AML-193 (cell line): ENCODE measurements around the gene SYNPR.

Experiments used
- DNase-seq, 2 experiments: peaks; one replicate each; lab custom pipeline; 2025; lab: John Stamatoyannopoulos, UW

Gene SYNPR

GRCh38 chr3:63555767-63556166 lies 277.7 kb downstream of the SYNPR start:
- DNase-seq: no peak

DNA sequence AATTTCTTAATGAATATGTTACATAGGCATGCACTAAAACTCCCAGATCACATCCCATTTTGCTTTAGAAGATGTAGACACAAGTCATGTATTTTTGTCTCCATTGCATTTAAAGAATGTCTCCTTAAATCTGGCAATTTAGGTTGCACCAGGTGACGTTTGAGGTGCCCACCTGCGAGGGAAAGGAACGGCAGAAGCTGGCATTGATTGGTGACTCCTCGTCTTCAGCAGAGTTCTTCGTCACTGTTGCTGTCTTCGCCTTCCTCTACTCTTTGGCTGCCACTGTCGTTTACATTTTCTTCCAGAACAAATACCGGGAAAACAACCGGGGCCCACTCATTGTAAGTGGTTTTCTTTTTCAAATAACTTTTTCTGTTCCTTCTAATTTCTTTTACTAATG lies 278.3 kb downstream of the SYNPR start:
- no peak for DNase-seq

- DNase-seq: no peak
Observed at GRCh38 chr3:63557912-63558311, 279.8 kb downstream of the SYNPR start.

DNA sequence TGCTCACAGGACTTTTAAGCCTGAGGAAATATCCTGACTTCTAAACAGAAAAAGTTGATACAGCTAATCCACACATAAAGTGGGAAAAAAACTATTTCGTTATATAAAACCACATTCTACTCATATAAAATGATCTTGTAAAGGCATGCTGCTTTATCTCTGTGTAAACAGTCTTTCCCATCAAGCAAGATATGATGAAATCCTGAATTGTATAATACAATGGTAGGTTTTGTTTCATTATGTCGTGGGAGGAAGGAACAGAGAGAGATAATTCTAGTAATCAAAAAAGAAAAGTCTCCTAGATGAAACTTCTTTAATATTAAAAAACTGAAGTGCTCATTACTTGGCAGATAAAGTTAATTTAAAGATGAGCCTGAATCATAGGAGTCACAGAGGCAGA lies 281.8 kb downstream of the SYNPR start:
- no peak for DNase-seq

- no peak for DNase-seq
Observed at GRCh38 chr3:63561879-63562278, 283.8 kb downstream of the SYNPR start.

DNA sequence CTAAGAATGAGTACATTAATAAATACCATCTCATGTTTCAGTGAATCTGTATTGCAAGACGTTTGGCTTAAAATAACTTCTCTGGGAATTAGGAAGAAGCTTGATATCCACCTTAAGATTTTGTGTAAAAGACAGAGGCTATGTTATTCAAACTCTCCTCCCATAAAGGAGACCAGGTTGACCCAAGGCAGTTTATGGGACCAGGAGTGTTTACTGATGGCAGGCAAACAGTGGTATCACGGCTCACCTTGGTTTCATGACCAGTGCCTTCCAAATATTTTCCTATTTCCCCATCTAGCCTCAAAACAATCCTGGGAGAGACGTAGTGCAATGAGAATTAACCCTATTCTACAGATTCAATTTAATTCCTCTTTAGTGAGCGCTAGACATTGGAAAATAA lies 284.2 kb downstream of the SYNPR start:
- DNase-seq: no peak

DNA sequence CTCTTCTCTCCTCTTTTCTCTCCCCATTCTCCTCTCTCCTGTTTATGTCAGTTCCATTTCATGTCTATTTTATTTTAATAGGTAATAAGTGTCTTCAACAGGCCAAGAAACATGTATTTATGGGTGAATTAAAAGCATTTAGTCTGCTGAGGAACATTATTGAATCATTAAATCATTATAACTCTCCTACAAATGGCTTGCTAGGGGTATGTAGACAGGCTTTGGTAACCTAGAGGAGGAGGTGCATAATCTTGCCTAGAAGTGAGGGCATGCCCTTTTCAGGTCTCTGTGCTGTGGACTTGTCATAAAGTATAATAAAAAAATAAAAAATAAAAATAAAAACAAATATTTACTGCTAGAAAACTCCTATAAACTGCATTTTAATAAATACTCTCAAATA lies 285.5 kb downstream of the SYNPR start:
- DNase-seq: no peak

DNA sequence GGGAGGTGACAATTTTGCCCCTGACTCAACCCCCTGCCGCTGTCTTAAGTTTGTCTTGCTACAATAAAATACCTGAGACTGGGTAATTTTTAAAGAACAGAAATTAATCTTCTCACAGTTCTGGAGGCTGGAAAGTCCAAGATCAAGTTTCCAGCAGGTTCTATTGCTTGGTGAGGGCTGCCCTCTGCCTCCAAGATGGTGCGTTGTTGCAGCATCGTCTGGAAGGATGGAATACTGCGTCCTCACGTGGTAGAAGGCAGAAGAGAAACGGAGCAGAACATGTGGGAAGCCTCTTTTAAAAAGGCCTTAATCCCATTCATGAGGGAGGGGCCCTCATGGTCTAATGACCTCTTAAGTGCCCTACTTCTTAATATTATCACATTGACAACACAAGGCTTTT lies 287.1 kb downstream of the SYNPR start:
- no peak for DNase-seq

GRCh38 chr3:63571682-63572081 lies 293.6 kb downstream of the SYNPR start:
- no peak for DNase-seq

- no peak for DNase-seq
Observed at GRCh38 chr3:63576846-63577245, 298.7 kb downstream of the SYNPR start.

- DNase-seq: no peak
Observed at GRCh38 chr3:63578858-63579257, 300.8 kb downstream of the SYNPR start.

GRCh38 chr3:63580151-63580550 lies 302.0 kb downstream of the SYNPR start:
- DNase-seq: no peak

DNA sequence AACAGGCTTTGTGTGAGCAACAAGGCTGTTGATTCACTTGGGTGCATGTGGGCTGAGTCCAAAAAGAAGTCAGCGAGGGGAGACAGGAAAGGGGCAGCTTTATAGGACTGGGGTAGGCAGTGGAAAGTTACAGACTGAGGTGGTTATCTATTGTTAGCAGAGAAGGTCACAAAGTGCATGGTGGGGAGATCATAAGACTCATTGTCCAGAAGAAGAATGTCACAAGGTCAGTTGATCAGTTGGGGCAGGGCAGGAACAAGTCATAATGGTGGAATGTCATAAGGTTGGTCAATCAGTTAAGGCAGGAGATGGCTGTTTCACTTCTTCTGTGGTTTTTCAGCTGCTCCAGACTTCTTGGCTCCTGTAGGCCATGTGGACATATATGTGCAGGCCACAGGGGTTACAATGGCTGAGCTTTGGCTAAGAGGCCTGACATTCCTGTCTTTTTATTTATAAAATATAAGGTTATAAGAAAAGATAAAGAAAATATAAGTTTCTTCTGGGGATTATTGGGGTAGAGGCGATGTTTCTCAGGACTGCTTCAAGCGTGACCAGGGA lies 304.9 kb downstream of the SYNPR start:
- no peak for DNase-seq

- DNase-seq: no peak
Observed at GRCh38 chr3:63584681-63585080, 306.6 kb downstream of the SYNPR start.

DNA sequence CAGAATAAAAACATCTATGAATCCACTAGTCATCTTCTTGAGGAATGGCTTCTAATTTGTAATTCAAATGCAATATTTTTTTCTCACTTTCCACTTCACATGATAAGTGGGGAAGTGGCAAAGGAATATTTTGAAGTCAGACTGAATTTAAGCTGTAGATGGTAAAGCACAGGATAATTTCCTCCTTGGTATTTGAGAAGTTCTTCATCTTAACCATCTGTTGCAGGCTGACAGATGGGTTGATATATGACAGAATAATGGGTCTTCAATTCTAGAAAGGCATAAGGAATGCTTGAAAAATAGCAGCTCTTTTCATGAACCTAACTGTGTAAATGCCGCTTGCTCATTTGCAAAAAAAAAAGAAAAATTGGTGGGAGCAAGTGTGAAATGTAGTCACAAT lies 307.8 kb downstream of the SYNPR start:
- no peak for DNase-seq

DNA sequence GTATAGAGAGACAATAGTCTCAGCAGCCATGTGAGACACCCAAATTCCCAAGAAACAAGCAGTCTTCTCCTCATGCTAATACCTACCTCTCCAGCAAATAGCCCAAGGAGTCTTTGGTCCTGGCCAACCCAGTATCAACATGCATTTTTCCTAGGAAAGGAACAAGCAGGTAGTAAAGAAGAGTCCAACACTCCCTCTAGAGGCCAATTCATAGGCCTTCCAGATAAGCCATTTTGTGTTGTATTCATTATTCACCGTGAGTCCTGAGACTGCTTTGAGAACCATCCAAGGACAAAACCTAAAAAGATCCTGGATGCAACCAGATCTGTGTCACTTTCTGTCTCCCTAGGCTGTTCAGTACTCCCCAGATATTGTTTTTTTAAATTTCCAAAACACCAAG lies 310.8 kb downstream of the SYNPR start:
- no peak for DNase-seq

DNA sequence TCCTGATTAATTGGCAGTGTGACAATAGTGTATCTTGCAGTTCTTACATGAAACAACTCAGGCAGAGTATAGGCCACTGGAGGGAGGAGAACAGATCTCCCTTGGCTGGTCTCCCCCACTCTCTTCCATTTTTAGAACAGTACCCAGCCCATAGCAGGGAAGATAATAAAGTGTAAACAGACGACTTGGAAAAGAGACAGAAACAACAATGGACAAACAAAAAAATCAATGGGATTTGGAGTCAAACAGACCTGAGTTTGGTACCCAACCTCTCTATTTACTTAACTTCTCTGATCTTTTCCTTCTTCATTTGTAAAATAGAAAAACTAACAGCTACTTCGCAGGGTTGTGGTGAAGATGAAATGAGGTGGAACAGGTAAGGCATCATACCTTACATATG lies 315.7 kb downstream of the SYNPR start:
- no peak for DNase-seq

DNA sequence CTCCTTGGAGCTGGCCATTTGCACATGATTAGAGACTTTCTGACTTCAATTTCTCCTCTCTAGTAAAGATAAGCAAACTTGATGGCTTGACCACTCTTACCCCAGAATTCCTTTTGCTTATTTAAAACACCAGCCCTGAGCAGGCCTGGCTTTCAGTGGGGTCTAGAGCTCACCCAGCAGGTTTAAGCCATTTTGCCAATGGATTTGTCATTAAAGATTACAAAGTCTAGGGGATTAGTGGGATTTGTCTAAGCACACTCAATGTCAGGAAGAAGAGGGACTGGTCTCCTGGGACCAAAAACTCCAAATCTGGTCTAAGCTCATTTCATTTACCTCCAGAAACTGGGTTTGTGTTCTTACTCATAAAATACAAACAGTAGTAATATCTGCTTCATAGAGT lies 317.1 kb downstream of the SYNPR start:
- DNase-seq: no peak

DNA sequence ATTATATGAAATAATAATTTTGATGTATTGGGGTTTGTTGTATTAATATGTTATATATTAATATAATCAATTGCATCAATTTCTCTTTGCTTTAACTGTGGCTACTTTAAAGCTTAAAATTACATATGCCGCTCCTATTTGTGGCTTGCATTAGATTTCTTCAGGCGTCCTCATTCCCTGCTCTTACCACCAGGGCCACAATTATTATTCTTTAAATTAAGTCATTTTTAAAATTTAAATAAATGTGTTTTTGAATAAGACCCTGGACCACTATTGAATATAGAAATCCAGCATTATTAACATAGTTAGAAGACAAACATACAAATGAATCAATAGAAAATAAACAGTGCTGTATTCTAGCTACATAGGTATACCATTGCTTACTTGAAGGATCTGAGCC lies 318.9 kb downstream of the SYNPR start:
- DNase-seq: no peak

DNA sequence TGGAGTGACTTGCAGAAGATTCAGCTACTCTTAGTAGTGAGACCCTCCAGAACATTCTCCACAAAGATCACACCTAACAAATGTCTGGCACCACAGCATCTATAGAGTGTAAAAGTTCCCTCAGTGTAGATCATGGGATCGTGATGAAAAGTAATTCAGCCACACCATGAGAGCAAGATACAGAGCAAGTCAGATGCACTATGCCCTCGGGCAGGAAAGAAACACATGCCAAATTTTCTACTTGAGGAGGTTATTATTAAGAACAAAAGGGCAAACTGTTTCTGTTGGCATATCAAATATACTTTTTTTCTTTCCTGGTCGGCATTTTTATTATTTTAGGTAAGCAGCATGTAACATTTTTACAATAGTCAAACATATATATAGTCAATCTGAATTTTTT lies 329.6 kb downstream of the SYNPR start:
- no peak for DNase-seq

DNA sequence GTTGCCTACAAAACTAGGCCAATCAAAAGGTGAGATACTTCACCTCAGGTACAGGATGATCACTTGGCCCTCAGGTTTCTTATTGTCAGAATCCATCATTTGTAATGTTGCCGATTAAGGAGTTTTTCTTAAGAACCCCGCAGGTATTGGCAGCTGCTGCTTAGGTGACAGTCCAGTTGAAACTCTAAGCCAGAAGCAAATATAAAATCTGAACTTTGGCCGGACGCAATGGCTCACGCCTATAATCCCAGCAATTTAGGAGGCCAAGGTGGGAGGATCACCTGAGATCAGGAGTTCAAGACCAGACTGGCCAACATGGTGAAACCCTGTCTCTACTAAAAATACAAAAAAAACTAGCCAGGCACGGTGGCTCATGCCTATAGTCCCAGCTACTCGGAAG lies 331.3 kb downstream of the SYNPR start:
- no peak for DNase-seq

GRCh38 chr3:63609834-63610233 lies 331.7 kb downstream of the SYNPR start:
- DNase-seq: no peak

DNA sequence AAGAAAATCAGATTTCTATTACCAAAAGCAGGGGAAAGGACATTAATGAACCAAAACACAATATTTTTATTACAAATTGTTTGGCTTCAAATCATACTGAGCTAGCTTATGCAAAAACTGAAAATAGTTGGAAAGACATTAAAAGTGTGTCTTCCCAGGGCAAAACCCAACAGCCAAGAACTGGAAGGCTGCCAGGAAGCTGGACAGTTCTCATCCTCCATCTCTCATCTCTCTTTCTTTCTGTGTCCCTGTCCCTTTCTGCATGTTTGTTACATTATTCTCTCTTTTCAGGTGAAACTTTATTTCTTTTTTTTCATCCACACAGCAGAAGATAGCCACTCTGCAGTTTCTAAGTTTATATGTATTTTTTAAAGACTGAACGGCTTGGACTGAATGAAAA lies 333.3 kb downstream of the SYNPR start:
- DNase-seq: no peak

GRCh38 chr3:63613561-63613960 lies 335.5 kb downstream of the SYNPR start:
- DNase-seq: no peak

DNA sequence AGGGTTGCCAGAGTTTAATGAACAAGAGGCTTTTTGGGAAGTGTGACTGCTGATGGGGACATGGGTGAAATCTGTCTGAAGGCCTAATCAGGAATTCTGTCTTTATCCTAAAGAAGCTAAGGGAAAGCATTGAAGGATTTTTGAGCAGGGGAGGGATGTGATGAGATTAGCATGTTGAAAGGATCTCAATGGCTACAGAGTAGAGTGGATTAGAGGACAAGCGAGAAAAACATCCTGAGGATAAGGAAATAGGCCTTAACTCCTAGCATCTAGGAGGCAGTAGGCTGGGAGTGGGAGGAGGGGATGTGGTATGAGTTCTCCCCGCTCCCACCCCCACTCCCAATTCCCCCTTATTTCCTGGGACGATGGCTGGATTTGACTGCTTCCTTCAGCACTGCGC lies 339.3 kb downstream of the SYNPR start:
- DNase-seq: no peak
